DOHH2 (cell line): Measurements from ENCODE around the gene C1orf35.

ENCODE experiments used
- H3F3A ChIP-seq: fragments of 200-600 bp; sonication (generic), shearing (Covaris generic); 2 replicates; pipeline ENCODE4 v1.6.0; 2016; ENCODE audit warnings: antibody characterized with exemption, mild to moderate bottlenecking; ENCODE audit not compliant: control insufficient read depth, insufficient read depth
- H3K27ac ChIP-seq: fragments of 200-600 bp; sonication (generic); 2 replicates; pipeline ENCODE4 v1.5.1; 2014; ENCODE audit warnings: low read depth, mild to moderate bottlenecking, low read length, moderate library complexity
- H3K27me3 ChIP-seq: fragments of 200-600 bp; sonication (generic); 2 replicates; pipeline ENCODE4 v1.6.1; 2014; ENCODE audit warnings: mild to moderate bottlenecking, low read length, mixed read lengths; ENCODE audit not compliant: control insufficient read depth
- H3K36me3 ChIP-seq: fragments of 200-600 bp; sonication (generic); 2 replicates; pipeline ENCODE4 v1.6.1; 2014; ENCODE audit warnings: mild to moderate bottlenecking, low read length, moderate library complexity, mixed read lengths; ENCODE audit not compliant: control insufficient read depth
- H3K4me1 ChIP-seq: fragments of 200-600 bp; sonication (generic); 2 replicates; pipeline ENCODE4 v1.6.1; 2014; ENCODE audit warnings: mild to moderate bottlenecking, low read length, mixed read lengths; ENCODE audit not compliant: control insufficient read depth
- H3K4me2 ChIP-seq: fragments of 200-600 bp; sonication (generic); 2 replicates; pipeline ENCODE4 v1.6.0; 2014; ENCODE audit warnings: mild to moderate bottlenecking, low read length, moderate library complexity
- H3K4me3 ChIP-seq: fragments of 200-600 bp; sonication (generic); 2 replicates; pipeline ENCODE4 v1.5.1; 2014; ENCODE audit warnings: mild to moderate bottlenecking, low read length, mixed read lengths
- H3K79me2 ChIP-seq: fragments of 200-600 bp; sonication (generic); 2 replicates; pipeline ENCODE4 v1.6.1; 2014; ENCODE audit warnings: mild to moderate bottlenecking, low read length, mixed read lengths; ENCODE audit not compliant: control insufficient read depth
- H3K9me2 ChIP-seq: fragments of 200-600 bp; sonication (generic); replicated peaks from 2 replicates; pipeline ENCODE4 v1.6.1; 2014; ENCODE audit warnings: mild to moderate bottlenecking, low read length, mixed read lengths; ENCODE audit not compliant: control insufficient read depth
- H3K9me3 ChIP-seq: fragments of 200-600 bp; sonication (generic); 2 replicates; pipeline ENCODE4 v1.6.1; 2014; ENCODE audit warnings: antibody characterized with exemption, low read length, mixed read lengths; ENCODE audit not compliant: control insufficient read depth, insufficient read depth
- H4K20me1 ChIP-seq: fragments of 200-600 bp; sonication (generic); 2 replicates; pipeline ENCODE4 v1.6.0; 2014; ENCODE audit warnings: low read depth, mild to moderate bottlenecking, antibody characterized with exemption, low read length, moderate library complexity; ENCODE audit not compliant: control insufficient read depth, insufficient read depth
- CTCF ChIP-seq: fragments of 200-600 bp; sonication (generic); IDR thresholded peaks from one replicate; pipeline ENCODE4 v1.5.1; 2014; ENCODE audit warnings: antibody characterized with exemption, mild to moderate bottlenecking, low read depth, low read length; ENCODE audit not compliant: poor library complexity, severe bottlenecking
- EZH2phosphoT487 ChIP-seq: fragments of 200-600 bp; sonication (generic); IDR thresholded peaks from 2 replicates; pipeline ENCODE4 v1.6.1; 2017; ENCODE audit warnings: borderline replicate concordance, mild to moderate bottlenecking, antibody characterized with exemption, low read length, moderate library complexity, mixed read lengths

C1orf35 gene

GRCh38 chr1:228063251-228064191 is 39.6 kb downstream of the C1orf35 start:
- no peaks in the 10 kb centered on the region for H3F3A ChIP-seq
- TF ChIP-seq EZH2phosphoT487 = no peak
- TF ChIP-seq CTCF = no peak
- H4K20me1 ChIP-seq = no peaks in the 10 kb centered on the region
- no peaks in the 10 kb centered on the region for H3K36me3 ChIP-seq
- H3K27ac ChIP-seq = no peak overlapping the region
- H3K4me2 ChIP-seq = no peak overlapping the region
- H3K27me3 ChIP-seq = no peaks in the 10 kb centered on the region
- H3K4me1 ChIP-seq = 0 out of 2 replicates have a peak, but pooled peaks cover 3% of the 10 kb centered on the region
- no peaks in the 10 kb centered on the region for H3K9me3 ChIP-seq
- no peaks in the 10 kb centered on the region for H3K9me2 ChIP-seq
- H3K4me3 ChIP-seq = no peak overlapping the region
- H3K79me2 ChIP-seq = no peaks in the 10 kb centered on the region

GRCh38 chr1:228062812-228063211 is 40.3 kb downstream of the C1orf35 start:
- no peaks in the 10 kb centered on the region for H4K20me1 ChIP-seq
- H3K36me3 ChIP-seq = no peaks in the 10 kb centered on the region
- H3F3A ChIP-seq = no peaks in the 10 kb centered on the region
- H3K27me3 ChIP-seq = no peaks in the 10 kb centered on the region
- H3K9me2 ChIP-seq = no peaks in the 10 kb centered on the region
- H3K9me3 ChIP-seq = no peaks in the 10 kb centered on the region
- TF ChIP-seq CTCF = no peak
- no peak for TF ChIP-seq EZH2phosphoT487
- H3K27ac ChIP-seq = no peak overlapping the region
- H3K4me3 ChIP-seq = no peak overlapping the region
- no peaks in the 10 kb centered on the region for H3K79me2 ChIP-seq
- H3K4me2 ChIP-seq = no peak overlapping the region
- 0 out of 2 replicates have a peak, but pooled peaks cover 3% of the 10 kb centered on the region for H3K4me1 ChIP-seq

- Histone ChIP-seq H3K36me3 (no peaks in the 10 kb centered on the region), H3K4me3 (no peak overlapping the region), H3K4me2 (no peak overlapping the region), H3F3A (no peaks in the 10 kb centered on the region), H3K4me1 (0 out of 2 replicates have a peak, but pooled peaks cover 3% of the 10 kb centered on the region), H3K27ac (no peak overlapping the region), H4K20me1 (no peaks in the 10 kb centered on the region), H3K27me3 (no peaks in the 10 kb centered on the region), H3K9me3 (no peaks in the 10 kb centered on the region), H3K79me2 (no peaks in the 10 kb centered on the region), H3K9me2 (no peaks in the 10 kb centered on the region)
- TF ChIP-seq EZH2phosphoT487 = no peak
Observed at GRCh38 chr1:228062085-228062791, 40.9 kb downstream of the C1orf35 start.
